ENCODE data around the gene HADHA. TPM values are rescaled to one million over a fixed set of nuclear protein-coding genes. Genes with fewer than 3 reads are reported as not detected.
"Not testable (repeated sequence)": the region's sequence is repeated elsewhere in the genome, so short reads cannot be mapped to it uniquely, and the experiment has no call there.

The HADHA gene
- total RNA-seq, 2 experiments from 2014 or later, result 104 to 113 TPM

DNA sequence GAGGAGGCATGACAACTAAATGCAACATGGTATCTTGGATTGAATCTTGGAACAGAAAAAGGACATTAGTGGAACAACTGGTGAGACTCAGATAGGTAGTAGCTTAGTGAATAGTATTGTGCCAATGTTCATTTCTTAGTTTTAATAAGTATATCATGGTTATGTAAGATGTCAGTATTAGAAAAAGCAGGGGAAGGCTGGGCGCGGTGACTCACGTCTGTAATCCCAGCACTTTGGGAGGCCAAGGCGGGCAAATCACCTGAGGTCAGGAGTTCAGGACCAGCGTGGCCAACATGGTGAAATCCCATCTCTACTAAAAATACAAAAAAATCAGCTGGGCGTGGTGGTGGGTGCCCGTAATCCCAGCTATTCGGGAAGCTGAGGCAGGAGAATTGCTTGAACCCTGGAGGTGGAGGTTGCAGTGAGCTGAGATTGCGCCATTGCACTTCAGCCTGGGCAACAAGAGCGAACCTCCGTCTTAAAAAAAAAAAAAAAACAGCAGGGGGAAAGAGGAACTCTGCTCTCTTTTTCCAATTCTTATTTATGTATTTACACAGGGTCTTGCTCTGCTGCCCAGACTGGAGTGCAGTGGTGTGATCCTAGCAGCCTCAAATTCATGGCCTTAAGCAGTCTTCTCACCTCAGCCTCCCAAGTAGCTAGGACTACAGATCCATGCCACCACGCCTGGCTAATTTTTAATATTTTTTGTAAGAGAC is 24.4 kb upstream of the HADHA start:
- H3K4me1 Mint-ChIP-seq; DNase-seq; H3K4me3 Mint-ChIP-seq; ATAC-seq (ENCODE audit: low read depth); H3K27me3 Mint-ChIP-seq; H3K27ac Mint-ChIP-seq; H3K9me3 Mint-ChIP-seq; POLR2A ChIA-PET: not testable (repeated sequence)
- H3K36me3 Mint-ChIP-seq, result peaks cover 20% of the 10 kb centered on the region

DNA sequence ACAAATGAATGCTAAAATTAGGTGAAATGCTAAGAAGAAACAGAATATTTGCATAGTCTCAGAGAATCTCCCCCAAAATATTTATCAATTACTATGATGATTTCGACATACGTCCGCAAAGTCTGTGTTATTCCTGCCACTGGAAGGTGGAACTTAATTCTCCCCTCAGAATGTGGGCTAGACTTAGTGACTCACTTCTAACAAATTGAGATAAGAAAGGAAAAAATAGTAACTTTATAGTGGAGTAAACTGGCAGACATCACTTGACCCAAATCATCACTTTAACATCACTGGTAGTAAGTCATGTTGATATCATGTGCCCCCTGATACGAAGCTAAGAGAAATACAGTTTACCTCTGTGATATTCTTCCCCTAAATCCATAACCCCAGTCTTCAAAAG is 23.8 kb upstream of the HADHA start:
- Mint-ChIP-seq H3K4me3 (no peak overlapping the region), H3K27me3 (no peaks in the 10 kb centered on the region), H3K36me3 (peaks cover 20% of the 10 kb centered on the region), H3K4me1 (peaks cover 3% of the 10 kb centered on the region), H3K27ac (no peak overlapping the region), H3K9me3 (no peaks in the 10 kb centered on the region)
- ATAC-seq (ENCODE audit: low read depth) (no peak), DNase-seq (no peak)
- POLR2A ChIA-PET, result no interaction called here

DNA sequence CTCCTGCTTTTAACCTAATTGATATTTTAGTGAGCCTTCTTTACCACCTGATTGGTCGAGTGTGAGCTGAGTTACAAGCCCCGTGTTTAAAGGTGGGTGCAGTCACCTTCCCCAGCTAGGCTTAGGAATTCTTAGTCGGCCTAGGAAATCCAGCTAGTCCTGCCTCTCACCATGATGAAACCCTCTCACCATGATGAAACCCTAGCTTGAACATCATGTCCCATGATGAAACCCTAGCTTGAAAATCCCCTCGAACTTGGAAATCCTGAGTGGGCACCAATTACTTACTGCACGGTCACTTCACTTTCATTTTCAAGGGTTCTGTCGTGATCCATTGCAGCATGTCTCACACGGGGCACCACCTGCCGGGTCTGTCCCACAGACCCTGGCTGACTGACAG is 14.4 kb upstream of the HADHA start:
- H3K4me3 Mint-ChIP-seq, POLR2A ChIA-PET, H3K27ac Mint-ChIP-seq: not testable (repeated sequence)

DNA sequence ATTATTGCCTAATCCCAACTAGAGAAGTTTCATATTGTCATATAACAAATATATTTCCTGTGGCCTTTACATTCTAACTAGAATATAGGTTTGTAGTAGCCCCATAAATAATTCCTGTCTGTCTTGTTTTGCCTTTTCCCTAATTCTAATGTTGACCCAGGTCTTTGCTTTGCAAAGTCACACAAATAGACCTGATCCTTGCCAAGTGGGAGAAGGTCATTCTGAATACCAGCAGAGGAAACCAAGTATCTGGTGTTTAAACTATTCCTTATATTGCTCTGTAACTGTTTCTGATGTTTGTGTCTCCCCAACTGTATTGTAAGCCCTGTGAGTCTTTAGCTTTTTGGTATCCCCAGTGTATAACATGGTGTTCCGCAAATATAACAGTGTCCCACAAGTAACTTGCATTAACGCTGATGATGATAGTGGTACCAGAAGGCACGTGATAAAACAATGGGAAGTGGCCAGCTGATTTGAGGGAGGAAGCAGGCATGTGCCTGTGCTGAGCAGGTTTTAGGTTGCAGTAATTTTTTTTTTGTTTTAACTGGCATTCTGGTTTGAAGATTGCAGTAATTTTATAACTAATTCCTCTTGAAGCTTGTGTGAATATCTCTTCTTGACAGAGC is 11.4 kb upstream of the HADHA start:
- Mint-ChIP-seq H3K27ac (no peak overlapping the region), H3K27me3 (no peaks in the 10 kb centered on the region), H3K4me3 (no peak overlapping the region), H3K9me3 (no peaks in the 10 kb centered on the region), H3K4me1 (peaks cover 10% of the 10 kb centered on the region), H3K36me3 (peaks cover 8% of the 10 kb centered on the region)
- DNase-seq (no peak), ATAC-seq (ENCODE audit: low read depth) (no peak)
- POLR2A ChIA-PET, result no interaction called here

More for the DNA sequence above, 14.4 kb upstream of the HADHA start:
- DNase-seq; H3K4me1 Mint-ChIP-seq; H3K9me3 Mint-ChIP-seq; ATAC-seq (ENCODE audit: low read depth); H3K27me3 Mint-ChIP-seq: not testable (repeated sequence)
- peaks cover 11% of the 10 kb centered on the region for H3K36me3 Mint-ChIP-seq

DNA sequence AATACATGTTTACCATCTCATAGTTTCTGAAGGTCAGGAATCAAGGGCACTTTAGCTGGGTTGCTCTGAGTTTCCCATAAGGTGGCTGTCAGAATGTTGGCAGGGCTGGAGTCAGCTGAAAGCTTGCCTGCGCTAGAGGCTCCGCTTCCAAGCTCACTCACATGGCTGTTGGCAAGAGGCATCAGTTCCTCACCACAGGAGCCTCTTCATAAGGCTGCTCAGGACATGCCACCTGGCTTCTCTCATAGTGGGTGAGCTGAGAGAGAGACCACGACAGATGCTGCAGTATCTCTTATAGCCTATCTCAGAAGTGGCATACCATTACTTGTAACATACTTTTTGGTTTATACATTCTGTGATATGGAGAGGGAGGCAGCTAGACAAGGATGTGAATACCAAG is 7.5 kb upstream of the HADHA start:
- no peak for DNase-seq
- POLR2A ChIA-PET, result no interaction called here

DNA sequence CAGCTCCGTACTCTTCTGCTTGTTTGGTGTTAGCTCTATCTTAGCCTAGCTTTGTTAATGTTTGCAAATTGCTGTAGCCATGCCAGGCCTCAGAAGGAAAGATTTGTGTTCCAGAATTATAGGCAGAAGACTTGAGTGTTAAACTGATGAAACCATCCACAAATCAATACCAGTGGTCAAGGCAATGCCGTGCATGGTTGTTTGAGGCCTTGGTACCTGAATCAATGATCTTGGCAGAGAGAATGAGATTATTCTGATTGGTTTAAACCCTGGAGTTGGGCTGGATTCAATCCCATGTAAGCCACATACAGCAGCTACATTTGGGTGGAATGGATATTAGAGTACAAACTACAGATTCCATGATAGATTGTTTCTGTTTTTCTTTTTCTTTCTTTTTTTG is 5.2 kb upstream of the HADHA start:
- peaks cover 26% of the 10 kb centered on the region for H3K4me1 Mint-ChIP-seq
- H3K4me3 Mint-ChIP-seq, result no peak overlapping the region
- H3K36me3 Mint-ChIP-seq, result no peaks in the 10 kb centered on the region
- POLR2A ChIA-PET, result no interaction called here
- no peaks in the 10 kb centered on the region for H3K9me3 Mint-ChIP-seq
- ATAC-seq (ENCODE audit: low read depth) (no peak), DNase-seq (no peak)
- H3K27ac Mint-ChIP-seq, result no peak overlapping the region
- H3K27me3 Mint-ChIP-seq, result no peaks in the 10 kb centered on the region

More for the DNA sequence above, 7.5 kb upstream of the HADHA start:
- H3K9me3 Mint-ChIP-seq, result no peaks in the 10 kb centered on the region
- no peak for ATAC-seq (ENCODE audit: low read depth)
- peaks cover 17% of the 10 kb centered on the region for H3K4me1 Mint-ChIP-seq
- H3K27me3 Mint-ChIP-seq, result no peaks in the 10 kb centered on the region
- peaks cover 8% of the 10 kb centered on the region for H3K36me3 Mint-ChIP-seq
- H3K27ac Mint-ChIP-seq, result no peak overlapping the region
- H3K4me3 Mint-ChIP-seq, result no peak overlapping the region

DNA sequence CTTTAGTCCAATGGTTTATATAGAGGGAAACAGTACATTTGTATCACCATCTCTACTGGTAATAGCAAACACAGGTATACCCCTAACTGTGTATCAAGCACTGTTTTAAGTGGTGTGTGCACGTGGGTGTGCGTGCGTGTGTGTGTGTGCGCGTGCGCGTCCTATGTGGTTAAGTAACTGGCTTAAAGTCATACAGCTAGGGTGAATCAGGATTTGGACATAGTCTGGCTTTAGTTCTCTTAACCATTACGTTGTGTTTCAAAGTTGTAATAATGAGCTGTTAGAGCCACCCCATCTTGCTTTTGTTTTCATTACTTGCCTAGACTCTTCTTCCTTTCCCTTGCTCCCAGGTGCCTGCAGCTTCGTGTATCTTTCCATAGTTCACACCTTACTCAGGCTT is 2.4 kb upstream of the HADHA start:
- POLR2A ChIA-PET, result interaction anchor here (1.5 kb wide), 1 partner anchor 99 kb away, joined by 6 read pairs; no protein-coding TSS in a partner anchor
- DNase-seq (peak; percentile 41), ATAC-seq (ENCODE audit: low read depth) (no peak)
- Mint-ChIP-seq H3K4me3 (peak overlapping the region; percentile 96), H3K27ac (no peak overlapping the region), H3K4me1 (peaks cover 33% of the 10 kb centered on the region), H3K36me3 (peaks cover 2% of the 10 kb centered on the region), H3K27me3 (no peaks in the 10 kb centered on the region), H3K9me3 (no peaks in the 10 kb centered on the region)

DNA sequence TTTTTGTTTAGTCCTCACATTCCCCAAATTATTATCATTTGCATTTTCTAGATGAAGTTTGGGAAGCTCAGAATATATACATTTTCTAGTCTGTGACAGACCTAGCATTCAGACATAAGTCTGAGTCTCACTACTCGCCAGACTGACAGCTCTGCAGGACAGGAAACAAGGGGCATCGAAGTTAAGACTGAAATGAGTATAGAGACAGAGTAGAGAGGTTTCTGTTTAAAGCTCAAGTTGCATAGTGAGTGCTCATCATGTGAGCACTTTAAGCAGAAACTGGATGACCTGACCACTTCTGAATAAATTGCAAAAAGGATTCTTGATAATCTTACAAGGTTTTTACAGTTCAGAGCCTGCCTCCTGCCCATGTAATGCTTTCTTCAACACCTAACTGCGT is 1.4 kb upstream of the HADHA start:
- H3K4me3 Mint-ChIP-seq, result peak overlapping the region; percentile 96
- H3K27ac Mint-ChIP-seq, result peak overlapping the region; percentile 99
- ATAC-seq (ENCODE audit: low read depth) (peak; percentile 31), DNase-seq (no peak)
- H3K27me3 Mint-ChIP-seq, result no peaks in the 10 kb centered on the region
- H3K9me3 Mint-ChIP-seq, result no peaks in the 10 kb centered on the region
- POLR2A ChIA-PET, result interaction anchor here (0.7 to 2.2 kb wide), 4 partner anchors 53 to 367 kb away, joined by 3 to 13 read pairs (median 5); partner anchors contain the start of gene ASXL2
- peaks cover 2% of the 10 kb centered on the region for H3K36me3 Mint-ChIP-seq
- H3K4me1 Mint-ChIP-seq, result peaks cover 32% of the 10 kb centered on the region

DNA sequence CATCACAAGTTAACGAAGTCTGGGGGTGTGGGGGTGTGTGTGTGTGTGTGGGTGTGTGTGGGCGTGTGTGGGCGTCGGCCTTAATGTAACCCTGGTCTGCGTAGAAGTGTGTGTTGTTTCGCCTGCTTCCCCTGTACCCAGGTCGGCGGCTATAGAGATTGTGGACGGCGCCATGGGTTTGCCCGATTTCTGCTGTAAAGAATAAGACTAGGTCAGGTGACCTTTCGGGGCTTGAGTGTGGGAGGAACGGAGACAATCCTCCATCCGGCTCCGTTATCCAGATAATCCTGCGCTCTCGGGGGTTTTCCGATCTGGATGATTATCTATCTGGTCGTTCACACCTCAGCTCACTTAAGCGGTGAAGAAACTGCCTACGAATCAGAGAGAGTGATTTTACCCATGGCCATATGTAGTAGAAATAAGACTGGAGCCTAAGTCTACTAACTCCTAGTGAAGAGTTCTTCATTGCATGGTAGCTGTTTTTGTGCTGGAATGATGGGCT is 850 bp upstream of the HADHA start:
- Mint-ChIP-seq H3K4me3 (peak overlapping the region; percentile 96), H3K4me1 (peaks cover 36% of the 10 kb centered on the region), H3K9me3 (no peaks in the 10 kb centered on the region), H3K27ac (peak overlapping the region; percentile 99), H3K27me3 (no peaks in the 10 kb centered on the region), H3K36me3 (peaks cover 3% of the 10 kb centered on the region)
- DNase-seq (no peak), ATAC-seq (ENCODE audit: low read depth) (peak; percentile 48)
- POLR2A ChIA-PET, result interaction anchor here (0.7 to 3.4 kb wide), 7 partner anchors 14 to 367 kb away, joined by 3 to 21 read pairs (median 4); partner anchors contain the start of genes ASXL2, KIF3C and SELENOI

DNA sequence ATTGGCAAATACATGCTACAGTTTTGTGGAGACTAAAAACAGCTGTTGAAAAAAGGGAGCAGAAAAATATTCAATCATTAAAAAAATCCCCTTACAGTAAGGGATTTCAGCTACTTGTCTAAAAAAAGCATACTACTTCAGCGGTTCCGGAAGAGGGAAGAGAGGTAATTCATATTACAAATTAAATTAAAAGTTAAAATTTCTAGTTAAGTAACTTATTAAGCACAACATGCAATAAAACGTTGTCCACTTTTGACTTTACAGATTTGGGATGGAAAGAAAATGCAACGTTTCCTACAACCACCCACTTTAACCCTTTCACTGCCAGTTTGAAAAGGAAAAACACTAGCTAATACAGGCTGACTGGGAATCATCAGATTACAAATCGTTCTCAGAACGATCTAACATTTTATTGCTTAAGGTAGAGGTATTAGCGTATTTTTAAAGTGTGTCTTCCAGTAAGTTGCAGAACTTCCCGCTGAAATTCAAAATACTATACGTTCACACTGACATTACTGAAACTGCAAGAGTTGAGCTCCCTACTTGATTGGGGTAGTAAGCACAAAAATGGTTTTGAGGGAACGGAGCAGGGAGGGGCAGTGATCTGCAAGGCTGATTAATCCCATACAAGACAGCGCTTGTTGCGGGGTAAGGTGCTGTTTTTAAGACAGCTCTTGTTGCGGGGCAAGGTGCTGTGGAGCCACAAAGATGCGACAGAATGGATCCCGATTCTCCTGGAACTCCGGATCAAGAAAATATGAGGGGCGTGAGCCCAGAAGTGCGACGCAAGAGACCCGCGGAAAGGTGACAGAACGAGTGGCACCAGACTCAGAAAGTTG is 743 bp downstream of the HADHA start:
- H3K36me3 Mint-ChIP-seq, result peaks cover 6% of the 10 kb centered on the region
- peak overlapping the region; percentile 96 for H3K4me3 Mint-ChIP-seq

DNA sequence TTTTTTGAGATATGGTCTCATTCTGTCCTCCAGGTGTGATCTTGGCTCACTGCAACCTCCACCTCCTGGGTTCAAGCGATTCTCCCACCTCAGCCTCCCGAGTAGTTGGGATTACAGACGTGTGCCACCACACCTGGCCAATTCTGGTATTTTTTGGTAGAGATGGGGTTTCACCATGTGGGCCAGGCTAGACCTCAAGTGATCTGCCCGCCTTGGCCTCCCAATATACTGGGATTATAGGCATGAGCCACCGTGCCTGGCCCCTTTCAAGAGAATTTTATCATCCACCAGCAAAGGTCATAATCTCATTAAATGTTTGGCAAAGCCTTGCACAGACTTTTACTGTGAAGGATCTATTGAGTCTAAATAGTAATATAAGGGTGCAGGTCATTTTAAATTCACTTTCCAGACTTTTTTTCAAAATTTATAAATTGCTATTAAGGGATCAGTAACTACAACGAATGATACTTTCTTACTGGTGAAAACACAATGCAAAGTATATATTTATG is 2.5 kb downstream of the HADHA start:
- ATAC-seq (ENCODE audit: low read depth) (no peak), DNase-seq (no peak)
- no peaks in the 10 kb centered on the region for H3K27me3 Mint-ChIP-seq
- peaks cover 38% of the 10 kb centered on the region for H3K4me1 Mint-ChIP-seq
- H3K4me3 Mint-ChIP-seq, result peak overlapping the region; percentile 30
- no peak overlapping the region for H3K27ac Mint-ChIP-seq
- POLR2A ChIA-PET, result interaction anchor here (0.7 to 3.4 kb wide), 3 partner anchors 57 to 142 kb away, joined by 3 to 21 read pairs (median 7); partner anchors contain the start of gene SELENOI
- no peaks in the 10 kb centered on the region for H3K9me3 Mint-ChIP-seq
- peaks cover 9% of the 10 kb centered on the region for H3K36me3 Mint-ChIP-seq

More for the DNA sequence above, 743 bp downstream of the HADHA start:
- peak; percentile 3 for ATAC-seq (ENCODE audit: low read depth)
- H3K27ac Mint-ChIP-seq, result peak overlapping the region; percentile 99
- peaks cover 45% of the 10 kb centered on the region for H3K4me1 Mint-ChIP-seq
- no peaks in the 10 kb centered on the region for H3K27me3 Mint-ChIP-seq
- DNase-seq, result no peak
- no peaks in the 10 kb centered on the region for H3K9me3 Mint-ChIP-seq
- POLR2A ChIA-PET, result interaction anchor here (1.0 to 3.4 kb wide), 7 partner anchors 13 to 929 kb away, joined by 3 to 21 read pairs (median 7); partner anchors contain the start of genes ADGRF3, ASXL2 and SELENOI

DNA sequence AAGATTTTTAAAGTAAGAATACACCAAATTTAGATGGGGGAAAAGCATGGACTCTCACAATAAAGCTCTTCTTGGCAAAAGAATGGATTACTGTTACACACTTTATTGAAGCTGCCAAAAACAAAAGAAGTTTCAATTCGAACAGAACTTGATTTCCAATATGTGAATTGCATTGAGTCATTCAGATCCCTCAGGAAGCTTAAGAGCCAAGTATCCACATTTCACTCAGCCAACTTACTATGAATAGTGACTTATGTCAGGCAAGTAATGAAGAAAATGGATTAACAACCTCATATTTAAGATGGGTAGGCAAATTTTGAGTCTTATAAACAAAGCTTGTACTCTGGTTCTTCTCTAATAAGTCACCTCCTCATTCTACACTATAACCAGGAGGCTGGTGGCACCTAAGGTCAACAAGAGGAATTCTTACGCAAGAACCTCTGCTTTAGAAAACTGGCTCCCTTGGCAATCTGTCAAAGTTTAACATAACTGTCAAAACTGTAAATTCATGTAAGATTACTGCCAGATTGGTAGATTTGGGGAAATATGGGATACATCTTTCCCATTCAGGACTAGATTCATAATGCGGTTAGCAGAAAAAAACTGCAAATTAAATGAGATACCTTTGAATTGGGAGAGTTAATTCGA is 6.0 kb downstream of the HADHA start:
- Mint-ChIP-seq H3K4me1 (peaks cover 26% of the 10 kb centered on the region), H3K27ac (no peak overlapping the region), H3K4me3 (no peak overlapping the region), H3K36me3 (peaks cover 19% of the 10 kb centered on the region), H3K9me3 (no peaks in the 10 kb centered on the region), H3K27me3 (no peaks in the 10 kb centered on the region)
- DNase-seq (no peak), ATAC-seq (ENCODE audit: low read depth) (no peak)
- POLR2A ChIA-PET, result no interaction called here

Data from activated naive CD8-positive, alpha-beta T cell treated with anti-CD3 and anti-CD28 coated beads, Interleukin-2, amount 10 ng/mL, durations not matched to agents 7 days and 5 days (primary cell).